Liver (tissue), 9 donors: ENCODE measurements around the gene COP1. TPM values are rescaled to one million over a fixed set of nuclear protein-coding genes. Genes with fewer than 3 reads are reported as not detected.

Experiments
- DNase-seq: peaks from one replicate; pipeline ENCODE4 v3.0.0-alpha.2; 2017; ENCODE audit warnings: low spot score
- H3K27ac ChIP-seq, 2 donors: one replicate each; pipeline ENCODE4 v1.7.0; 2013; ENCODE audit warnings: inconsistent platforms in 2 of 2, low read length in 2 of 2, control low read depth in 1 of 2, low read depth in 1 of 2, mild to moderate bottlenecking in 1 of 2
- H3K27me3 ChIP-seq, 4 donors: one replicate each; pipeline versions ENCODE4 v1.6.1 to v1.7.0; 2013; ENCODE audit warnings: low read length in 3 of 4, inconsistent platforms in 1 of 4, mild to moderate bottlenecking in 1 of 4, moderate library complexity in 1 of 4; ENCODE audit not compliant: control insufficient read depth in 4 of 4, insufficient read depth in 4 of 4
- H3K36me3 ChIP-seq, 4 donors: one replicate each; pipeline versions ENCODE4 v1.6.1 to v1.7.0; 2013; ENCODE audit warnings: low read length in 3 of 4, mild to moderate bottlenecking in 3 of 4, low read depth in 1 of 4, moderate library complexity in 1 of 4; ENCODE audit not compliant: control insufficient read depth in 4 of 4, insufficient read depth in 3 of 4
- H3K4me1 ChIP-seq, 4 donors: one replicate each; pipeline versions ENCODE4 v1.6.1 to v1.7.0; 2013; ENCODE audit warnings: low read length in 3 of 4, mild to moderate bottlenecking in 3 of 4, moderate library complexity in 1 of 4; ENCODE audit not compliant: control insufficient read depth in 4 of 4, insufficient read depth in 4 of 4
- H3K4me3 ChIP-seq, 3 donors: one replicate each; pipeline versions ENCODE4 v1.6.1 to v1.7.0; 2013; ENCODE audit warnings: low read length in 3 of 3, control low read depth in 1 of 3, low read depth in 1 of 3, mild to moderate bottlenecking in 1 of 3
- H3K9ac ChIP-seq, 2 donors: one replicate each; pipeline ENCODE4 v1.7.0; 2013; ENCODE audit warnings: low read length in 2 of 2, mild to moderate bottlenecking in 2 of 2, moderate library complexity in 2 of 2, control low read depth in 1 of 2, low read depth in 1 of 2
- H3K9me3 ChIP-seq, 4 donors: one replicate each; pipeline versions ENCODE4 v1.6.1 to v1.7.0; 2013; ENCODE audit warnings: low read length in 3 of 4; ENCODE audit not compliant: control insufficient read depth in 4 of 4
- ATF3 ChIP-seq: IDR thresholded peaks from 2 replicates; pipeline ENCODE4 v1.6.1; 2016; ENCODE audit warnings: antibody characterized with exemption
- CTCF ChIP-seq: fragments of 150-350 bp; IDR thresholded peaks from 2 replicates; pipeline ENCODE4 v1.5.1; 2017; ENCODE audit warnings: improper control_type of control experiment, low read depth, low read length; ENCODE audit not compliant: missing input control
- EGR1 ChIP-seq, 2 donors: IDR thresholded peaks; 2 replicates each; pipeline ENCODE4 v1.6.1; 2016 to 2018; ENCODE audit warnings: antibody characterized with exemption in 2 of 2, low read depth in 2 of 2
- FOXA1 ChIP-seq: IDR thresholded peaks from 2 replicates; pipeline ENCODE4 v1.6.1; 2016; ENCODE audit warnings: antibody characterized with exemption
- GABPA ChIP-seq, 2 donors: IDR thresholded peaks in 1 of 2; conservative IDR thresholded peaks in 1 of 2; 2 replicates each; pipeline ENCODE4 v1.6.1; 2016; ENCODE audit warnings: antibody characterized with exemption in 2 of 2, mild to moderate bottlenecking in 1 of 2, moderate library complexity in 1 of 2
- HNF4A ChIP-seq, 2 donors: conservative IDR thresholded peaks; 2 replicates each; pipeline ENCODE4 v1.6.1; 2016; ENCODE audit warnings: antibody characterized with exemption in 2 of 2, mild to moderate bottlenecking in 2 of 2
- HNF4G ChIP-seq: IDR thresholded peaks from 2 replicates; pipeline ENCODE4 v1.6.1; 2016; ENCODE audit warnings: antibody characterized with exemption
- JUND ChIP-seq, 2 donors: IDR thresholded peaks; 2 replicates each; pipeline ENCODE4 v1.6.1; 2016; ENCODE audit warnings: antibody characterized with exemption in 2 of 2
- MAX ChIP-seq: IDR thresholded peaks from 2 replicates; pipeline ENCODE4 v1.6.1; 2016; ENCODE audit warnings: antibody characterized with exemption
- NR2F2 ChIP-seq: IDR thresholded peaks from 2 replicates; pipeline ENCODE4 v1.6.1; 2016; ENCODE audit warnings: antibody characterized with exemption
- REST ChIP-seq: IDR thresholded peaks from 2 replicates; pipeline ENCODE4 v1.6.1; 2016; ENCODE audit warnings: antibody characterized with exemption, mild to moderate bottlenecking
- RXRA ChIP-seq, 2 donors: IDR thresholded peaks; 2 replicates each; pipeline ENCODE4 v1.6.1; 2017 to 2018; ENCODE audit warnings: antibody characterized with exemption in 2 of 2, mild to moderate bottlenecking in 1 of 2
- SP1 ChIP-seq: IDR thresholded peaks from 2 replicates; pipeline ENCODE4 v1.6.1; 2018; ENCODE audit warnings: antibody characterized with exemption, mild to moderate bottlenecking
- TAF1 ChIP-seq: conservative IDR thresholded peaks from 2 replicates; pipeline ENCODE4 v1.6.1; 2016; ENCODE audit warnings: antibody characterized with exemption, mild to moderate bottlenecking
- YY1 ChIP-seq: IDR thresholded peaks from 2 replicates; pipeline ENCODE4 v1.6.1; 2016; ENCODE audit warnings: antibody characterized with exemption, mild to moderate bottlenecking
- ZBTB33 ChIP-seq: IDR thresholded peaks from 2 replicates; pipeline ENCODE4 v1.6.1; 2016; ENCODE audit warnings: antibody characterized with exemption
- WGBS: extraction: QIAGEN DNeasy Blood & Tissue Kit; methylation state at CpG from one replicate; pipeline ENCODE4 v1.1.7; 2013; 5-methylcytosine and 5-hydroxymethylcytosine counted together
- polyA plus RNA-seq, 2 donors: library from polyadenylated mRNA; stranded (reverse) in 1 of 2; unstranded in 1 of 2; fragments of 200-250 nt in 1 of 2; fragments of >200 nt in 1 of 2; fragmentation: Nextera tagmentation in 1 of 2; extraction: Ambion mirVana in 1 of 2; gene quantifications; one replicate each; pipeline versions ENCODE4 v1.2.1 to v1.2.3, GENCODE V29; 2013 to 2015
- total RNA-seq, 2 donors: library from RNA; depleted of rRNA; stranded (reverse); fragments of >200 nt; gene quantifications; one replicate each; pipeline ENCODE4 v1.2.3, GENCODE V29; 2014
- donor health status: healthy.
- donor health status: healthy.
- donor health status: healthy.
- donor health status: healthy.
- donor health status: healthy.

The COP1 gene
- total and polyA plus RNA-seq, 4 donors: 14.7 to 35.7 (median 22.5) TPM

- no peak for DNase-seq
- peaks cover 2 to 13% (median 6%) of the 10 kb centered on the region in 4 donors for H3K36me3 ChIP-seq
- WGBS: 88% methylated on average over 3 of the region's 3 CpGs
- no peaks in the 10 kb centered on the region for H3K4me1 ChIP-seq
- no peaks in the 10 kb centered on the region for H3K27me3 ChIP-seq
- no peak overlapping the region for H3K4me3 ChIP-seq
- no peaks in the 10 kb centered on the region for H3K9me3 ChIP-seq
- no peak overlapping the region for H3K27ac ChIP-seq
- no peak for TF ChIP-seq NR2F2
- TF ChIP-seq EGR1 (IDR thresholded peaks at IDR 0.05; ENCODE audit: low read depth in 2 of 2): no peak
- TF ChIP-seq RXRA (IDR thresholded peaks at IDR 0.05): no peak
- no peak for TF ChIP-seq YY1
- TF ChIP-seq ATF3: no peak
- no peak for TF ChIP-seq FOXA1
- TF ChIP-seq MAX: no peak
- no peak for TF ChIP-seq SP1
- no peak for TF ChIP-seq JUND (IDR thresholded peaks at IDR 0.05)
- TF ChIP-seq GABPA (IDR thresholded peaks at IDR 0.05 in 1 of 2, conservative IDR thresholded peaks at IDR 0.05 in 1 of 2): no peak
- no peak for TF ChIP-seq CTCF
- H3K9ac ChIP-seq: no peak overlapping the region
Observed at GRCh38 chr1:175968486-175969172, 238.5 kb downstream of the COP1 start.

- Histone ChIP-seq H3K9ac (no peak overlapping the region), H3K27me3 (no peaks in the 10 kb centered on the region), H3K9me3 (no peaks in the 10 kb centered on the region), H3K4me3 (no peak overlapping the region), H3K4me1 (no peaks in the 10 kb centered on the region), H3K27ac (no peak overlapping the region), H3K36me3 (peaks cover 0 to 8% (median 3%) of the 10 kb centered on the region in 4 donors)
- DNase-seq: no peak
- WGBS: 96% methylated on average over 2 of the region's 2 CpGs
- no peak for TF ChIP-seq ZBTB33
- TF ChIP-seq HNF4G: no peak
- no peak for TF ChIP-seq GABPA (IDR thresholded peaks at IDR 0.05 in 1 of 2, conservative IDR thresholded peaks at IDR 0.05 in 1 of 2)
- TF ChIP-seq FOXA1: no peak
- no peak for TF ChIP-seq JUND (IDR thresholded peaks at IDR 0.05)
- no peak for TF ChIP-seq TAF1
- no peak for TF ChIP-seq REST
- no peak for TF ChIP-seq RXRA (IDR thresholded peaks at IDR 0.05)
- no peak for TF ChIP-seq HNF4A (conservative IDR thresholded peaks at IDR 0.05)
- TF ChIP-seq YY1: no peak
- TF ChIP-seq SP1: no peak
- TF ChIP-seq CTCF: no peak
- TF ChIP-seq NR2F2: no peak
- TF ChIP-seq MAX: no peak
Observed at GRCh38 chr1:175963740-175964139, 243.3 kb downstream of the COP1 start.
